GM10248 (cell line): ENCODE measurements around the gene CALN1.

ENCODE experiments used
- CTCF ChIA-PET: fragments of 300-600 bp; sonication (Branson Sonifier 250); formaldehyde crosslinking; extraction: SDS; loops from one replicate; lab custom pipeline; 2021; ENCODE audit warnings: antibody characterized with exemption; lab: Yijun Ruan, JAX
- POLR2A ChIA-PET: fragments of 350-650 bp; sonication (Branson Sonifier 250); formaldehyde crosslinking; extraction: SDS; loops from one replicate; lab custom pipeline; 2020; ENCODE audit warnings: antibody characterized with exemption; lab: Yijun Ruan, JAX
- DNase-seq: peaks from one replicate; pipeline ENCODE4 v3.0.0; 2012; ENCODE audit errors: extremely low spot score
- TF ChIP-seq, protein P1 (sequence below): IDR thresholded peaks from 2 replicates; pipeline ENCODE4 v1.5.1; 2012; ENCODE audit warnings: mild to moderate bottlenecking, low read depth; ENCODE audit errors: extremely low read depth, missing control alignments, control extremely low read depth

CALN1 gene

DNA sequence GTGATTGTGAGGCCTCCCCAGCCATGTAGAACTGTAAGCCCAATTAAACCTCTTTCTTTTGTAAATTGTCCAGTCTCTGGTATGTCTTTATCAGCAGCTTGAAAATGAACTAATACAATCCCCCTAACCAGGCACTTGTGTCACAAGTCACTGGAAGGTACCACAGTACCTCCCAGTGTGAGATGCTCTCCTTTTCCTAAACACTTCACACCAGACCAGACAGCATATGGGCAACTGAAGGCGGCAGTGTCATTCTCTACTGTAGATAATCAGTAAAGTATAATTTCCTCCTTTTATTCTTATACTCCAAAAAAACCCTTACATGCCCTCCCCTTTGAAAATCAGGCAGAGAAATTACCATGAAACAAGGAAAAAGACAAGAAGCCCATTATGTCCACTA is 113.2 kb downstream of the CALN1 start:
- TF ChIP-seq, protein P1, sequence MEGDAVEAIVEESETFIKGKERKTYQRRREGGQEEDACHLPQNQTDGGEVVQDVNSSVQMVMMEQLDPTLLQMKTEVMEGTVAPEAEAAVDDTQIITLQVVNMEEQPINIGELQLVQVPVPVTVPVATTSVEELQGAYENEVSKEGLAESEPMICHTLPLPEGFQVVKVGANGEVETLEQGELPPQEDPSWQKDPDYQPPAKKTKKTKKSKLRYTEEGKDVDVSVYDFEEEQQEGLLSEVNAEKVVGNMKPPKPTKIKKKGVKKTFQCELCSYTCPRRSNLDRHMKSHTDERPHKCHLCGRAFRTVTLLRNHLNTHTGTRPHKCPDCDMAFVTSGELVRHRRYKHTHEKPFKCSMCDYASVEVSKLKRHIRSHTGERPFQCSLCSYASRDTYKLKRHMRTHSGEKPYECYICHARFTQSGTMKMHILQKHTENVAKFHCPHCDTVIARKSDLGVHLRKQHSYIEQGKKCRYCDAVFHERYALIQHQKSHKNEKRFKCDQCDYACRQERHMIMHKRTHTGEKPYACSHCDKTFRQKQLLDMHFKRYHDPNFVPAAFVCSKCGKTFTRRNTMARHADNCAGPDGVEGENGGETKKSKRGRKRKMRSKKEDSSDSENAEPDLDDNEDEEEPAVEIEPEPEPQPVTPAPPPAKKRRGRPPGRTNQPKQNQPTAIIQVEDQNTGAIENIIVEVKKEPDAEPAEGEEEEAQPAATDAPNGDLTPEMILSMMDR, result no peak
- ChIA-PET CTCF (no interaction called here), POLR2A (no interaction called here)
- DNase-seq, result no peak

- TF ChIP-seq, protein P1, result no peak
- CTCF ChIA-PET, result no interaction called here
- POLR2A ChIA-PET, result no interaction called here
- DNase-seq, result no peak
Observed at GRCh38 chr7:72298091-72298490, 114.0 kb downstream of the CALN1 start.

DNA sequence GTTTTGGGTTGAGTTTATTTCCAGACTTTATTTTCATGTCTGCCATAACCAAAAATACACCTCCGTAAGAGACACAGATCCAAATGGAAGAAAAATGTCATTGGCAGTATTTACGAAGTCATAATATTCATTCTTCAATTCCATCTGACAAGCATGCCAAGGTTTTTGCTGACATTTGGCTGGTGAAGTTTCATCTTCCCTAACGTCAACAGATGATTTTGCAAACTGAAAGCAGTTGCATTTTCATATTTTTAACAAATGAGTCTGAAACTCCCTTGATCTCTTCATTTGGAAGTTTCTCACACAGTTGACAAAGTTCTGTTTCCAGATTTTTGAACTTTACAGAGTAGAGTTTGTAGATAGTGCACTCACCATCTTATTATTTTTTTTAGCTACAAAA is 114.5 kb downstream of the CALN1 start:
- ChIA-PET CTCF (no interaction called here), POLR2A (no interaction called here)
- DNase-seq, result no peak
- TF ChIP-seq, protein P1, result no peak

GRCh38 chr7:72292794-72293193 is 119.3 kb downstream of the CALN1 start:
- no peak for DNase-seq
- ChIA-PET CTCF (no interaction called here), POLR2A (no interaction called here)
- TF ChIP-seq, protein P1, result no peak

- CTCF ChIA-PET, result no interaction called here
- DNase-seq, result no peak
- TF ChIP-seq, protein P1, result no peak
- POLR2A ChIA-PET, result no interaction called here
Observed at GRCh38 chr7:72292118-72292517, 120.0 kb downstream of the CALN1 start.

DNA sequence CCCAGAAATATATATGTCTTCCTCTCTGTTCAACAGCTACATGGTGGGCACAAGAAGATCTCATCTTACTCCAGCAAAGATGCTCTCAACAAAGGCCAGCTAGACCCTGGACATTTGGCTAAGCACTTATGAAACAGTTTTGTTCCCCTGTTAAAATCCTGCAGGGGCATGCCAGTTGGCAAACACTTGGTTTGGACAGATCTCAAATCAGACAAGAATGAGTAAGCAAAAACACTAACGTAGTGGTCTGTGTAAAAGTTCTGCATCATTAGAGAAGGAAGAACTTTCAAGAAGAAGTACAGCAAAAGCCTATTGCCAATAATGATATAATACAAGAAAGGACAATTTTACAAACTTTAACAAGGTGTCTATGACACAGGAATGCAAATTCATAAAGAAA is 125.6 kb downstream of the CALN1 start:
- TF ChIP-seq, protein P1, result no peak
- no peak for DNase-seq
- ChIA-PET CTCF (interaction anchor here (1.7 kb wide), 1 partner anchor 35 kb away, joined by 4 read pairs; no protein-coding TSS in a partner anchor), POLR2A (no interaction called here)

DNA sequence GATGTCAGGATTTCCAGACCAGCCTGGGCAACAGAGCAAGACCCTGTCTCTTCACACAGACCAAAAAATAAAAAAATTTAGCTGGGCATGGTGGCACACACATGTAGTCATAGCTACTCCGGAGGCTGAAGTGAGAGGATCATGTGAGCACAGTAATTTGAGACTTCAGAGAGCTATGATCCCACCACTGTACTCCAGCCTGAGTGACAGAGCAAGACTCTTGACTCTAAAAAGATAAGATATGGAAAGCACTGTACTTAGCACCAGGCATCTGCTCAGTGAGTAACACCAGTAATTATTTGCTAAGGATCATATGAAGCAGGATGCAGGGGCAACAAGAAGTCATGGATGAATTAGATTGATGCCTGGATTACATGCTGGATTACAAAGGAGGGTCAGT is 128.8 kb downstream of the CALN1 start:
- TF ChIP-seq, protein P1, result no peak
- DNase-seq, result no peak
- ChIA-PET CTCF (interaction anchor here (1.3 kb wide), 1 partner anchor 18 kb away, joined by 3 read pairs; no protein-coding TSS in a partner anchor), POLR2A (no interaction called here)
